Thyroid gland (tissue), 4 donors: Measurements from ENCODE around the gene USP21. TPM values are rescaled to one million over a fixed set of nuclear protein-coding genes. Genes with fewer than 3 reads are reported as not detected.

ENCODE experiments used
- DNase-seq, 2 donors: peaks; one replicate each; pipeline ENCODE4 v3.0.0-alpha.2; 2019
- H3K27ac ChIP-seq, 3 donors: fragments of 200-600 bp; sonication (generic); 1 replicate in 2 of 3; 2 replicates in 1 of 3; pipeline ENCODE4 v1.5.1; 2016 to 2019; ENCODE audit warnings: mild to moderate bottlenecking in 1 of 3, moderate library complexity in 1 of 3
- H3K27me3 ChIP-seq: fragments of 200-600 bp; sonication (generic); one replicate; pipeline ENCODE4 v1.5.1; 2019
- H3K36me3 ChIP-seq, 2 donors: fragments of 200-600 bp; sonication (generic); one replicate each; pipeline ENCODE4 v1.5.1; 2016 to 2019
- H3K4me1 ChIP-seq, 2 donors: fragments of 200-600 bp; sonication (generic); one replicate each; pipeline ENCODE4 v1.5.1; 2017 to 2019
- H3K4me3 ChIP-seq, 3 donors: fragments of 200-600 bp; sonication (generic); replicated peaks in 1 of 3; 1 replicate in 2 of 3; 2 replicates in 1 of 3; pipeline ENCODE4 v1.5.1; 2016; ENCODE audit warnings: mild to moderate bottlenecking in 1 of 3
- H3K9me3 ChIP-seq: fragments of 200-600 bp; sonication (generic); one replicate; pipeline ENCODE4 v1.5.1; 2017
- CTCF ChIP-seq, 6 experiments: fragments of 200-600 bp in 3 of 6; fragments of 450-650 bp in 3 of 6; sonication (generic) in 3 of 6; IDR thresholded peaks; one replicate each; pipeline ENCODE4 v1.5.1; 2016 to 2019; ENCODE audit warnings: antibody characterized with exemption in 6 of 6, mild to moderate bottlenecking in 2 of 6, inconsistent platforms in 1 of 6, moderate library complexity in 1 of 6
- POLR2A ChIP-seq, 2 donors: fragments of 450-650 bp; IDR thresholded peaks; one replicate each; pipeline ENCODE4 v1.6.1; 2017; ENCODE audit warnings: antibody characterized with exemption in 2 of 2, mild to moderate bottlenecking in 2 of 2, moderate library complexity in 1 of 2
- WGBS, 2 donors: methylation state at CpG; one replicate each; pipeline ENCODE4 v1.1.5; 2017; 5-methylcytosine and 5-hydroxymethylcytosine counted together
- intact Hi-C: fragments of 100-400 bp; cut with DNase I; formaldehyde crosslinking; loops from one replicate; pipeline ENCODE4 v1.15.1; 2023
- total RNA-seq, 4 donors: library from RNA; depleted of rRNA; stranded (reverse); fragments of >200 nt; gene quantifications; one replicate each; pipeline ENCODE4 v1.2.3, GENCODE V29; 2016

USP21 gene
- total RNA-seq, 4 donors from 2014 or later = 21.2 to 27.6 (median 23.0) TPM

- 42 to 54% methylated on average over 2 of the region's 2 CpGs for WGBS, 2 donors
- intact Hi-C loops = no loop called here
- H3K27ac ChIP-seq = peak overlapping the region in 2 of 3 donors; percentile 54 to 79
Measured at GRCh38 chr1:161185732-161186311, 26.5 kb downstream of the USP21 start.

DNA sequence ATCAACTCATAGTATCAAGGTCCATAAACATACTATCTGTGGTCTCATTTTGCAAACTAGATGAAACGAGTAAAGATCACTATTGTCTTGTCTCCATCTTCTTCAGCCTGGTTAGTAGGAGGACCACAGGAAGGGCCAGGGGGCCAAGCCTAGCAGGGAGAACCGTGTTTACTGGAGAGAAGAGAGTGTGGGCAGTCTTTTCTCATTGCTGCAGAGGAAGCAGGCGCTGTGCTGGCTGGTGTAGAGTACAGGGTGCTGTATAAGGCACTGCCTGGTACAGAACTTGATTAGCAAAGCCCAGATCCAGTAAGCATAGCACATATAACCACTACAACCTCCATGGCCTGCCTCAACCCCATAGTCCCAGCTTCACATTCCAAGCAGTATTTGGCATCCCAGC is 28.0 kb downstream of the USP21 start:
- DNase-seq = no peak
- H3K27ac ChIP-seq = no peak overlapping the region
- no peaks in the 10 kb centered on the region for H3K27me3 ChIP-seq
- no peaks in the 10 kb centered on the region for H3K9me3 ChIP-seq
- intact Hi-C loops = no loop called here
- 68 to 79% methylated on average over 3 of the region's 3 CpGs for WGBS, 2 donors
- no peaks in the 10 kb centered on the region for H3K36me3 ChIP-seq
- TF ChIP-seq CTCF (IDR thresholded peaks at IDR 0.05) (no peak), POLR2A (IDR thresholded peaks at IDR 0.05) (no peak)
- H3K4me3 ChIP-seq = no peak overlapping the region
- H3K4me1 ChIP-seq = peaks cover 0 to 8% of the 10 kb centered on the region in 2 donors

More at GRCh38 chr1:161185732-161186311, 26.5 kb downstream of the USP21 start:
- Histone ChIP-seq H3K4me1 (peaks cover 0 to 8% of the 10 kb centered on the region in 2 donors), H3K27me3 (no peaks in the 10 kb centered on the region), H3K36me3 (no peaks in the 10 kb centered on the region), H3K4me3 (no peak overlapping the region), H3K9me3 (no peaks in the 10 kb centered on the region)
- TF ChIP-seq CTCF (IDR thresholded peaks at IDR 0.05) (no peak), POLR2A (IDR thresholded peaks at IDR 0.05) (no peak)
- DNase-seq = no peak

- TF ChIP-seq CTCF (IDR thresholded peaks at IDR 0.05) = no peak
- H3K4me3 ChIP-seq = no peak overlapping the region
- no peaks in the 10 kb centered on the region for H3K9me3 ChIP-seq
- WGBS, 2 donors = 80 to 82% methylated on average over 6 of the region's 6 CpGs
- no peak overlapping the region for H3K27ac ChIP-seq
- H3K27me3 ChIP-seq = no peaks in the 10 kb centered on the region
- peaks cover 0 to 13% of the 10 kb centered on the region in 2 donors for H3K4me1 ChIP-seq
- DNase-seq = no peak
- no peaks in the 10 kb centered on the region for H3K36me3 ChIP-seq
- intact Hi-C loops = no loop called here
Measured at GRCh38 chr1:161188381-161188780, 29.1 kb downstream of the USP21 start.

- intact Hi-C loops = no loop called here
- DNase-seq = no peak
- Histone ChIP-seq H3K9me3 (no peaks in the 10 kb centered on the region), H3K4me1 (peaks cover 0 to 16% of the 10 kb centered on the region in 2 donors), H3K27ac (no peak overlapping the region), H3K4me3 (no peak overlapping the region), H3K27me3 (no peaks in the 10 kb centered on the region), H3K36me3 (no peaks in the 10 kb centered on the region)
- 86 to 90% methylated on average over 5 of the region's 5 CpGs for WGBS, 2 donors
- TF ChIP-seq CTCF (IDR thresholded peaks at IDR 0.05) = no peak
- TF ChIP-seq POLR2A (IDR thresholded peaks at IDR 0.05) = no peak
Measured at GRCh38 chr1:161189036-161189435, 29.7 kb downstream of the USP21 start.

DNA sequence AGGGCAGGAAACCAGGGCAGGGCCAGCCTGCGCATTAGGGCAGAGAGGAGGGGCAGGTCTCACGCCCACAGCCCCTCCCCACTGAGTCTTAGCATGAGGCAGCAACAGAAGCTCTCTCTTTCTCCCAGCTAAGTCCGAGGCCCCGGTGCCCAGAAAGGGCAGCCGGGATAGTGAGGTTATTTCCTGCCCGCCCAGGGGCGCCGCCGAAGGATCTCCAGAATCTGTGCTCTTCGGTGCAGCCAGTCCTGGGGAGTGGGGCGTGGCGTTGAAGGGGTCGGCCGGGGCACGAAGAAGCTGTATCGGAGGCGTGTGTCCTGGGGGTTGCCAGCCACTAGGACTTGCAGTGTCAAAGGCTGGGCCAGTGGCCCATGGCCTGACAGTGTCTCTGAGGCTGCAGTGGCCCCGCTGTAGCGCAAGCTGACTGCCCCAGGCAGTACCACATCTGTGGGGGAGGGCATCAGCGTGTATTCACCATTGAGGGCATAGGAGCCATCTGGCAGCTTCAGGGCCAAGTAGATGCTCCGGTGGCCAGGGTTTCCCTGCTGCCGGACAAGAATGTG is 31.7 kb downstream of the USP21 start:
- Histone ChIP-seq H3K27me3 (no peaks in the 10 kb centered on the region), H3K4me3 (no peak overlapping the region), H3K9me3 (no peaks in the 10 kb centered on the region), H3K36me3 (no peaks in the 10 kb centered on the region), H3K4me1 (peaks cover 0 to 8% of the 10 kb centered on the region in 2 donors), H3K27ac (no peak overlapping the region)
- 42 to 47% methylated on average over 2 to 17 of the region's 22 CpGs for WGBS, 2 donors
- no peak for TF ChIP-seq CTCF (IDR thresholded peaks at IDR 0.05)
- TF ChIP-seq POLR2A (IDR thresholded peaks at IDR 0.05) = no peak
- DNase-seq = no peak
- intact Hi-C loops = loop anchor here (10.0 kb wide), 1 partner anchor 194 kb away; no protein-coding TSS in a partner anchor
